Keratinocyte (primary cell): Measurements from ENCODE around the gene MALAT1. TPM values are rescaled to one million over a fixed set of nuclear protein-coding genes. Genes with fewer than 3 reads are reported as not detected.
A peak's percentile ranks its signal among the peaks of the same experiment; 100 is the strongest.

ENCODE experiments used
- DNase-seq: peaks from one replicate; pipeline ENCODE4 v3.0.0-alpha.2; 2011; ENCODE audit warnings: low read depth, missing footprints, low spot score
- FAIRE-seq: peaks from 2 replicates; lab custom pipeline; 2011; peaks lifted over from hg19 to GRCh38; lab: Jason Lieb, UNC
- H2AFZ ChIP-seq: 2 replicates; pipeline ENCODE4 v1.6.0; 2012; ENCODE audit warnings: low read length, control low read depth, inconsistent platforms; ENCODE audit not compliant: control insufficient read depth
- H3K27ac ChIP-seq: 2 replicates; pipeline ENCODE4 v1.5.1; 2011; ENCODE audit warnings: low read length; ENCODE audit not compliant: control insufficient read depth, insufficient read depth
- H3K27me3 ChIP-seq: 3 replicates; pipeline ENCODE4 v1.6.0; 2011; ENCODE audit warnings: low read length; ENCODE audit not compliant: control insufficient read depth, insufficient read depth; ENCODE audit errors: extremely low read depth
- H3K36me3 ChIP-seq, 2 experiments: 2 replicates in 1 of 2; 3 replicates in 1 of 2; pipeline ENCODE4 v1.5.1; 2011; ENCODE audit warnings: low read length in 2 of 2, mild to moderate bottlenecking in 1 of 2; ENCODE audit not compliant: control insufficient read depth in 2 of 2, insufficient read depth in 2 of 2; ENCODE audit errors: extremely low read depth in 1 of 2
- H3K4me1 ChIP-seq: 3 replicates; pipeline ENCODE4 v1.5.1; 2011; ENCODE audit warnings: low read length; ENCODE audit not compliant: control insufficient read depth, insufficient read depth; ENCODE audit errors: extremely low read depth
- H3K4me2 ChIP-seq: 3 replicates; pipeline ENCODE4 v1.6.0; 2011; ENCODE audit warnings: low read depth, low read length; ENCODE audit not compliant: control insufficient read depth, insufficient read depth; ENCODE audit errors: extremely low read depth
- H3K4me3 ChIP-seq, 3 experiments: fragments of 200-600 bp in 1 of 3; sonication (generic) in 1 of 3; 2 replicates in 2 of 3; 3 replicates in 1 of 3; pipeline ENCODE4 v1.5.1; 2011 to 2016; ENCODE audit warnings: low read length in 3 of 3, mild to moderate bottlenecking in 3 of 3, control low read depth in 2 of 3, inconsistent platforms in 1 of 3, low read depth in 1 of 3, mixed read lengths in 1 of 3, mixed run types in 1 of 3, moderate library complexity in 1 of 3; ENCODE audit not compliant: control insufficient read depth in 2 of 3, insufficient read depth in 2 of 3; ENCODE audit errors: extremely low read depth in 1 of 3
- H3K79me2 ChIP-seq: 2 replicates; pipeline ENCODE4 v1.6.0; 2012; ENCODE audit warnings: low read length; ENCODE audit not compliant: control insufficient read depth, insufficient read depth
- H3K9ac ChIP-seq: 3 replicates; pipeline ENCODE4 v1.6.0; 2011; ENCODE audit warnings: low read length; ENCODE audit not compliant: control insufficient read depth, insufficient read depth; ENCODE audit errors: extremely low read depth
- H3K9me1 ChIP-seq: 3 replicates; pipeline ENCODE4 v1.6.0; 2011; ENCODE audit warnings: low read length; ENCODE audit not compliant: control insufficient read depth, insufficient read depth; ENCODE audit errors: extremely low read depth
- H3K9me3 ChIP-seq: 2 replicates; pipeline ENCODE4 v1.5.1; 2012; ENCODE audit warnings: low read depth, low read length; ENCODE audit not compliant: control insufficient read depth
- H4K20me1 ChIP-seq: 3 replicates; pipeline ENCODE4 v1.6.0; 2011; ENCODE audit warnings: low read length; ENCODE audit not compliant: control insufficient read depth, insufficient read depth; ENCODE audit errors: extremely low read depth
- CTCF ChIP-seq, 3 experiments: IDR thresholded peaks in 1 of 3; conservative IDR thresholded peaks in 1 of 3; optimal IDR thresholded peaks in 1 of 3; 2 replicates in 2 of 3; 3 replicates in 1 of 3; pipeline versions ENCODE3 to v1.5.1; 2011; ENCODE audit warnings: low read length in 3 of 3, mild to moderate bottlenecking in 3 of 3, moderate library complexity in 2 of 3, control low read depth in 1 of 3, inconsistent platforms in 1 of 3; ENCODE audit not compliant: insufficient read depth in 2 of 3; ENCODE audit errors: extremely low read depth in 1 of 3
- EZH2 ChIP-seq: IDR thresholded peaks from one replicate; pipeline ENCODE4 v1.6.1; 2012; ENCODE audit warnings: inconsistent platforms, mild to moderate bottlenecking, low read length, moderate library complexity
- dilution Hi-C: fragments of 300-500 bp; cut with MboI; formaldehyde crosslinking; loops from one replicate; pipeline ENCODE4 v1.7.0; 2020; ENCODE audit warnings: low sequenced_read_pairs; ENCODE audit not compliant: extremely low pct_ligation_motif_present
- polyA plus RNA-seq, 5 experiments: library from polyadenylated mRNA; depleted of rRNA in 3 of 5; stranded (reverse) in 3 of 5; stranded (forward) in 1 of 5; unstranded in 1 of 5; fragments of >200 nt; gene quantifications; 1 replicate in 1 of 5; 2 replicates in 3 of 5; 3 replicates in 1 of 5; pipeline versions ENCODE4 v1.2.1 to v1.2.3, GENCODE V29; 2011 to 2012; ENCODE audit warnings: missing spikeins in 2 of 5, low read depth in 1 of 5, low replicate concordance in 1 of 5

Gene MALAT1
- polyA plus RNA-seq, 1 donor (not counting 4 experiments of a cell fraction or from before 2014, with no cell fraction given), result 1,768 TPM

GRCh38 chr11:65492637-65493366 lies 6.0 kb upstream of the MALAT1 start:
- H3K9me1 ChIP-seq, result peaks cover 4% of the 10 kb centered on the region
- H3K4me3 ChIP-seq, result peak overlapping the region in 2 of 3 experiments; percentile 1 to 44
- DNase-seq (no peak), FAIRE-seq (peak; percentile 34)
- H3K27ac ChIP-seq, result peak overlapping the region; percentile 94
- no peaks in the 10 kb centered on the region for H4K20me1 ChIP-seq
- no peaks in the 10 kb centered on the region for H3K36me3 ChIP-seq
- peaks cover 15% of the 10 kb centered on the region for H3K79me2 ChIP-seq
- peak overlapping the region; percentile 84 for H3K9ac ChIP-seq
- peak overlapping the region; percentile 78 for H3K4me2 ChIP-seq
- dilution Hi-C loops, result no loop called here
- H3K9me3 ChIP-seq, result no peaks in the 10 kb centered on the region
- TF ChIP-seq EZH2 (no peak), CTCF (optimal IDR thresholded peaks at IDR 0.05 in 1 of 3, IDR thresholded peaks at IDR 0.05 in 1 of 3, conservative IDR thresholded peaks at IDR 0.05 in 1 of 3; ENCODE audit: extremely low read depth in 1 of 3, insufficient read depth in 2 of 3, low read length in 3 of 3) (no peak)
- no peaks in the 10 kb centered on the region for H3K27me3 ChIP-seq
- H2AFZ ChIP-seq, result no peak overlapping the region
- H3K4me1 ChIP-seq, result peaks cover 87% of the 10 kb centered on the region

GRCh38 chr11:65493367-65494176 lies 5.3 kb upstream of the MALAT1 start:
- Histone ChIP-seq H3K9me3 (no peaks in the 10 kb centered on the region), H3K79me2 (peaks cover 21% of the 10 kb centered on the region), H3K27ac (peak overlapping the region; percentile 94), H3K4me2 (peak overlapping the region; percentile 78), H4K20me1 (no peaks in the 10 kb centered on the region), H3K27me3 (no peaks in the 10 kb centered on the region), H3K9ac (peak overlapping the region; percentile 84), H3K4me1 (peaks cover 87% of the 10 kb centered on the region), H3K36me3 (no peaks in the 10 kb centered on the region), H3K9me1 (peaks cover 4% of the 10 kb centered on the region), H2AFZ (no peak overlapping the region), H3K4me3 (peak overlapping the region in 2 of 3 experiments; percentile 6 to 44)
- dilution Hi-C loops, result no loop called here
- TF ChIP-seq CTCF (optimal IDR thresholded peaks at IDR 0.05 in 1 of 3, IDR thresholded peaks at IDR 0.05 in 1 of 3, conservative IDR thresholded peaks at IDR 0.05 in 1 of 3; ENCODE audit: extremely low read depth in 1 of 3, insufficient read depth in 2 of 3, low read length in 3 of 3), result no peak
- FAIRE-seq (peak; percentile 23), DNase-seq (no peak)
